ENCODE measurements around the gene MIER1. TPM values are rescaled to one million over a fixed set of nuclear protein-coding genes. Genes with fewer than 3 reads are reported as not detected.

MIER1 gene
- total RNA-seq, 4 donors from 2014 or later: 14.8 to 21.7 (median 15.4) TPM

- intact Hi-C loops (cut with DNase I; ENCODE audit: low total_unique reads): no loop called here
- DNase-seq: no peak
- H3K4me3 ChIP-seq: no peak overlapping the region
- no peaks in the 10 kb centered on the region for H3K27me3 ChIP-seq
- H3K27ac ChIP-seq: peak overlapping the region; percentile 27 to 55 (median 42)
- TF ChIP-seq CTCF (IDR thresholded peaks at IDR 0.05 in 4 of 5, conservative IDR thresholded peaks at IDR 0.05 in 1 of 5): no peak
- TF ChIP-seq POLR2A (IDR thresholded peaks at IDR 0.05): no peak
- H3K36me3 ChIP-seq: peaks cover 0 to 26% of the 10 kb centered on the region in 2 donors
- peak in 1 of 2 donors; percentile 29 for ATAC-seq
- in situ Hi-C loops (cut with MboI; ENCODE audit: low sequenced_read_pairs in 4 of 4): no loop called here
- no peaks in the 10 kb centered on the region for H3K9me3 ChIP-seq
- H3K4me1 ChIP-seq: peaks cover 19% of the 10 kb centered on the region in 2 donors
These were observed 107.1 kb downstream of the MIER1 start for GRCh38 chr1:67031859-67032247.

Other genes with a start within 250 kb of the MIER1 start
- 1 to 10 TPM in 1 of 4 donors, not detected in 3; 1.6 TPM for gene DYNLT5, start 172.5 kb upstream of the MIER1 start, total RNA-seq
- not detected for gene INSL5, start 123.7 kb upstream of the MIER1 start, total RNA-seq
- under 1 TPM in 3 of 4 donors, not detected in 1; 0.19 to 0.41 (median 0.29) TPM for gene DNAI4, start 134 bp upstream of the MIER1 start, total RNA-seq
- gene SLC35D1, start 129.2 kb downstream of the MIER1 start, total RNA-seq: 1 to 10 TPM; 6.7 to 9.3 (median 8.1) TPM
- gene C1orf141, start 210.0 kb downstream of the MIER1 start, total RNA-seq: not detected
- gene IL23R, start 241.5 kb downstream of the MIER1 start, total RNA-seq: not detected